ENCODE measurements around the gene TSPAN9.

DNA sequence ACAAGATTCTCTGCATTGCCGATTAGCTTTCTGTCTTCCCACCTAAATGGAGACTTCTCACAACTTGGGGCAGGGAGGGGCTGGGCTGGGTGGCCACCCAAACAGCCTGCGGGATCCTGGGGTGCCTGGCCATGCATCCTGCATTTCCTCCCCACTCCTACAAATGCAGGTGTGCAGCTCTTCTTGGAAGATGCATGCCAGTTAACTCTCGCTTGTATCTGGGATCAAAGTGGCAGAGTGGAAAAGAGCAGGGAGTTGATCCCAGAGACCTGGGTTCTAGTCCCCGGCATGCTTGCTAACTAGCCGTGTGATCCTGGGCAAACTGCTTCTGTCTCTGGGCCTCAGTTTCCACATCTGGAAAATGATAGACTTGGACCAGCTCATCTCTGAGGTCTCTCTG lies 136.6 kb downstream of the TSPAN9 start:
- TF ChIP-seq POLR2A (IDR thresholded peaks at IDR 0.05) (no peak), EP300 (IDR thresholded peaks at IDR 0.05) (no peak)
- TF ChIP-seq, protein P1, sequence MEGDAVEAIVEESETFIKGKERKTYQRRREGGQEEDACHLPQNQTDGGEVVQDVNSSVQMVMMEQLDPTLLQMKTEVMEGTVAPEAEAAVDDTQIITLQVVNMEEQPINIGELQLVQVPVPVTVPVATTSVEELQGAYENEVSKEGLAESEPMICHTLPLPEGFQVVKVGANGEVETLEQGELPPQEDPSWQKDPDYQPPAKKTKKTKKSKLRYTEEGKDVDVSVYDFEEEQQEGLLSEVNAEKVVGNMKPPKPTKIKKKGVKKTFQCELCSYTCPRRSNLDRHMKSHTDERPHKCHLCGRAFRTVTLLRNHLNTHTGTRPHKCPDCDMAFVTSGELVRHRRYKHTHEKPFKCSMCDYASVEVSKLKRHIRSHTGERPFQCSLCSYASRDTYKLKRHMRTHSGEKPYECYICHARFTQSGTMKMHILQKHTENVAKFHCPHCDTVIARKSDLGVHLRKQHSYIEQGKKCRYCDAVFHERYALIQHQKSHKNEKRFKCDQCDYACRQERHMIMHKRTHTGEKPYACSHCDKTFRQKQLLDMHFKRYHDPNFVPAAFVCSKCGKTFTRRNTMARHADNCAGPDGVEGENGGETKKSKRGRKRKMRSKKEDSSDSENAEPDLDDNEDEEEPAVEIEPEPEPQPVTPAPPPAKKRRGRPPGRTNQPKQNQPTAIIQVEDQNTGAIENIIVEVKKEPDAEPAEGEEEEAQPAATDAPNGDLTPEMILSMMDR (IDR thresholded peaks at IDR 0.05) = no peak

Data from suprapubic skin (tissue), 3 donors.